HG03354 (cell line): ENCODE results near the gene GREM2.

ENCODE experiments used
- ATAC-seq: cut with Tn5 transposase; IDR thresholded peaks from one replicate; pipeline ENCODE4 v1.9.1; 2021; ENCODE audit warnings: mild to moderate bottlenecking; ENCODE audit not compliant: unreplicated experiment, poor library complexity, severe bottlenecking

Gene GREM2

GRCh38 chr1:240467895-240468294 is 144.1 kb downstream of the GREM2 start:
- ATAC-seq = no peak

DNA sequence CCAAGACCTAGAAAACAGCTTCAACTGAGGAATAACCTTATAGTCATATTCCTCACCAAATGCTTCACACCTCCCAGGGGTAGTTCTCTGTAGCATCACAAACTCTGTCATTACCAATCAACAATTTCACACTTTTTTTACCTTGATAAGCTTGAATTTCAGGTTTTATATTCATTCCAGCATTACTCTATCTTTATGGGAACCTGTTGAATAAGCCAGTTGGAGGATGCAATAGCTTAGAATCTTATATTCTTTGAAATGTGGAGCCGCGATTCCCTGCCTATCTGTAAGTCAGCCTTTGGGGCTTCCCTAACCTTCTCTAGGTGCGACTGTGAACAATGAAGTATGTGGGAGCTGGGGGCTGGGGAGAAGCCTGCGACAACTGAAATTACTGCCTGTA is 145.4 kb downstream of the GREM2 start:
- no peak for ATAC-seq

- ATAC-seq = no peak
Measured at GRCh38 chr1:240465531-240465940, 146.4 kb downstream of the GREM2 start.

DNA sequence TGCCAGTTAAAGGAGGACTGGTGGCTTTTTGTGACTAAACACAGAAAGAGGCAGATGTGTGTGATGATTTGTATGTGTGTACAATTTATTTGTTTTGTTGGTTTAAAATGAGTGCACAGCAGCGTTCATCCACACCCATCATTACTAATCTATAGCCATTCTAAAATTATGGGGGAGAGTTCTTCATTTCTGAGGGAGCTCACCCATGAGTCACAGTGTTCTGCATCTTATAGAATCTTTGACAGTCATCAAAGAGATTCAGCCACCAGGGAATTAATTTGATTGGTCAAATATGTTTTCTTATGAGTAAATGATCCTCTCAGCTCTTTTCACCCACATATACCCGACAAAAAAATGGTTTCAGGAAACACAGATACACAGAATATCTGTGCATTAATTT is 147.9 kb downstream of the GREM2 start:
- ATAC-seq = no peak

DNA sequence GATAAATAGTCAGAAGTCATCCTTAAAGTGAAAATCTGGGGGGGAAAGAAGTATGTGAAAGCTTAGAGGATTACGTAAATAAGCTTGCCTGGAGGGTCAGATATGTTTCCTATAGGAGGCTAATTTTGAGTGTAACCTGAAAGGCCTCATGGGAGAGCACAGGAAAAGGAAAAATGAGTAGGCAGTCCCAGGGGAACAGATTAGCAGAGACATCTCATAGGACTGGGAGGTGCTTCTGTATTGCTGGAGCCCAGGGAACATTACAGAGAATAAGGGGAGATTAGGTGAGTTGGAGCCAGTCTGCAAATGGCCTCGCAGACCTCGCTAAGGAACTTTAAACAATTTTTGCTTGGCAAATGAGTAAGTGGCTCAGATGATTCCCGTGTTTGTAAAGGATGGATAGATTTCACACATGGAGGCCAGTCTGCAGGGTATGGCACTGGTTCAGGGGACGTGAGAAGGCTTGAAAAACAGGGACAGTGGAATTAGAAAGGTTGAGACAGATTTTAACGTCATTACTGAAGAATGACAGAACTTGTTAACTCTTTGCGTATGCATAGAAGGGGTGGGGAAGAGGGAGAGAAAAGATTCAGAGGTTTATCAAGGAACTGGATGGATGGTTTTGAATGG is 149.1 kb downstream of the GREM2 start:
- no peak for ATAC-seq

DNA sequence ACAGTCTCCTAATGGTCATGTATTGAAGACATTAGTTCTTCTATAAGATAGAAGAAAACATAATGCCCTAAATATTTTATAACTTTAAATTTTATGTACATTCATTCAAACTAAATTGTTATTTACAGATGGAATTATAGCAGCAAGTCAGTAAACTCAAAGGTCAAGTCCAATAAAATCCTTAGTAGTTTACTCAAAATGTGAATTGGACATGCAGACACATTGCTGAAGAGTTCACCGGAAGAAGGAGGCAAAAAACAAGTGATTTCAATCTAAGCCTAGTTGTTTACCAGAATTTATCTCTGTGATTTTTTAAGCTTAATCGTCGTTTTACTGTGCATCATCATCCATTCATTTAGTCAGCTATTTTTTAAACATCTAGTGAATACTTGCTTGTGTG is 149.7 kb downstream of the GREM2 start:
- ATAC-seq = no peak

DNA sequence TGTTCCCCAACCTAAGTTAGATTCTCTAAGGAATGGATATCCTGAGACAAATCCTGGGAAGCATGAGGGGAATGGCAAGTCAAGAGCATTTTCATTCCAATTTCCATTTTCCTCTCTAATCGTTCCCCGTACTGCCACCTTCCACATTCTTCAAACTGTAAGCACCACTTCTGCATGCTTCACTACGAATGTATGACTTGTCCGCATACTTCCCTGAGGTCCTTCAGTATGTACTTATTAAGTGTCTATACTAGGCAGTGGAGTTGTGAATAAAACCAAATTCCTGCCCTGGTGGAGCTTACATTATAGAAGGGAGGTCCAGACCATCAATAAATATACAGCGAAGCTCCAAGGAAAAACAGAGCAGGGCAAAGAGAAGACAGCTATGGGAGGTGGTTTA is 154.8 kb downstream of the GREM2 start:
- no peak for ATAC-seq

DNA sequence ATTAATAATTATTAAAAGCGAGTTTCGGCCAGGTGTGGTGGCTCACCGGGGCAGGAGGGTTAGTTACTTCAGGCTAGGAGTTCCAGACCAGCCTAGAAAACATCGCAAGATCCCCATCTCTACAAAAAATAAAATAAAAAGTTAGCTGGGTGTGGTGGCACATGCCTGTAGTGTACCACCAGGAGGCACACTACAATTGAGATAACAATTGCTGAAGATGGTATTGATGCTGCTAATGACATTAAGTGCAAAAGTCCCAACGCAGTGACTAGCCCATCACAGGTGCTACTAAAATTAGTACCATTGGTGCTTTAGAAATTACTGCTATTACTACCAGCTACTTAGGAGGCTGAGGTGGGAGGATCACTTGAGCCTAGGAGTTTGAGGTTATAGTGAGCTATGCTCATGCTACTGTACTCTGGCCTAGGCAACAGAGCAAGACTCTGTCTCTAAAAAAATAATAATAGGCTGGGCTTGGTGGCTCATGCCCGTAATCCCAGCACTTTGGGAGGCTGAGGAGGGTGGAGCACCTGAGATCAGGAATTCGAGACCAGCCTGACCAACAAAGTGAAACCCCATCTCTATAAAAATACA is 156.6 kb downstream of the GREM2 start:
- ATAC-seq = no peak

DNA sequence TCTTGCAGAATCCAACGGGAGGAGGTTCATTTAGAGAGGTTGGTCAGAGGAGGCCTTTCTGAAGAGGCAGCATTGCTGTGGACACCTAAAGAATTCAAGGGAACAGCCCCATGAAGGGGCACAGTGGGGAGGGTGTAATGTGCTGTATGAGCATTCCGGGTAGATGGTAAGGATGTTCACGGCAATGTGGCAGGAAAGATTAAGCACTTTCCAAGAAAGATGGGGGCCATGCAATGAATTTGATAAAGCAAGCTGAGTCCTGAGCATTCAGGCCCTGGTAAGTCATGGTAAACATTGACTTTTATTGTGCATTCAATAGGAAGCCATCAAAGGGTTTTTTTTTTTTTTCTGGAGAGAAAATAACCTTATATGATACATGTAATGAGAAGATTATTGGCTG is 166.6 kb downstream of the GREM2 start:
- no peak for ATAC-seq

GRCh38 chr1:240441669-240442068 is 170.3 kb downstream of the GREM2 start:
- no peak for ATAC-seq
